Activated naive CD8-positive, alpha-beta T cell treated with anti-CD3 and anti-CD28 coated beads for 36 hours (primary cell): Measurements from ENCODE around the gene HNRNPC. TPM values are rescaled to one million over a fixed set of nuclear protein-coding genes. Genes with fewer than 3 reads are reported as not detected.
"Not testable (repeated sequence)": the region's sequence is repeated elsewhere in the genome, so short reads cannot be mapped to it uniquely, and the experiment has no call there.

Experiments used
- DNase-seq: peaks from one replicate; pipeline ENCODE4 v3.0.0; 2021
- H3K27ac Mint-ChIP-seq: one replicate; pipeline ENCODE4 v1.8.0; 2022; ENCODE audit warnings: mild to moderate bottlenecking, moderate library complexity, mixed read lengths
- H3K27me3 Mint-ChIP-seq: one replicate; pipeline ENCODE4 v1.8.0; 2022; ENCODE audit warnings: mild to moderate bottlenecking, mixed read lengths
- H3K36me3 Mint-ChIP-seq: one replicate; pipeline ENCODE4 v1.8.0; 2021; ENCODE audit warnings: mild to moderate bottlenecking, mixed read lengths
- H3K4me1 Mint-ChIP-seq: one replicate; pipeline ENCODE4 v1.8.0; 2021; ENCODE audit warnings: mixed read lengths
- H3K4me3 Mint-ChIP-seq: one replicate; pipeline ENCODE4 v1.8.0; 2022; ENCODE audit warnings: mild to moderate bottlenecking, moderate library complexity, mixed read lengths
- H3K9me3 Mint-ChIP-seq: one replicate; pipeline ENCODE4 v1.8.0; 2022; ENCODE audit warnings: mixed read lengths
- total RNA-seq, 2 experiments: library from RNA; stranded (reverse); gene quantifications; one replicate each; pipeline ENCODE4 v1.2.3, GENCODE V29; 2021

Gene HNRNPC
- total RNA-seq, 2 experiments from 2014 or later, result 1,256 to 1,302 TPM

GRCh38 chr14:21240417-21240816 is 28.8 kb downstream of the HNRNPC start:
- Mint-ChIP-seq H3K27me3 (no peaks in the 10 kb centered on the region), H3K9me3 (no peaks in the 10 kb centered on the region), H3K27ac (peak overlapping the region; percentile 65), H3K4me3 (no peak overlapping the region), H3K36me3 (peaks cover 40% of the 10 kb centered on the region), H3K4me1 (peaks cover 71% of the 10 kb centered on the region)
- no peak for DNase-seq

- no peak overlapping the region for H3K4me3 Mint-ChIP-seq
- H3K36me3 Mint-ChIP-seq, result peaks cover 42% of the 10 kb centered on the region
- H3K27ac Mint-ChIP-seq, result peak overlapping the region; percentile 58
- no peak for DNase-seq
- H3K9me3 Mint-ChIP-seq, result no peaks in the 10 kb centered on the region
- peaks cover 75% of the 10 kb centered on the region for H3K4me1 Mint-ChIP-seq
- no peaks in the 10 kb centered on the region for H3K27me3 Mint-ChIP-seq
Measured at GRCh38 chr14:21238823-21239518, 30.3 kb downstream of the HNRNPC start.

- no peak for DNase-seq
- H3K27me3 Mint-ChIP-seq, result no peaks in the 10 kb centered on the region
- peak overlapping the region; percentile 48 for H3K27ac Mint-ChIP-seq
- H3K4me3 Mint-ChIP-seq, result no peak overlapping the region
- peaks cover 76% of the 10 kb centered on the region for H3K4me1 Mint-ChIP-seq
- no peaks in the 10 kb centered on the region for H3K9me3 Mint-ChIP-seq
- H3K36me3 Mint-ChIP-seq, result peaks cover 43% of the 10 kb centered on the region
Measured at GRCh38 chr14:21236948-21237797, 32.1 kb downstream of the HNRNPC start.

GRCh38 chr14:21234112-21234511 is 35.1 kb downstream of the HNRNPC start:
- peak overlapping the region; percentile 32 for H3K27ac Mint-ChIP-seq

GRCh38 chr14:21233457-21234076 is 35.7 kb downstream of the HNRNPC start:
- H3K4me1 Mint-ChIP-seq, result peaks cover 78% of the 10 kb centered on the region
- DNase-seq, result no peak
- no peaks in the 10 kb centered on the region for H3K9me3 Mint-ChIP-seq
- no peaks in the 10 kb centered on the region for H3K27me3 Mint-ChIP-seq
- H3K36me3 Mint-ChIP-seq, result peaks cover 51% of the 10 kb centered on the region
- no peak overlapping the region for H3K4me3 Mint-ChIP-seq
- peak overlapping the region; percentile 32 for H3K27ac Mint-ChIP-seq

More at GRCh38 chr14:21234112-21234511, 35.1 kb downstream of the HNRNPC start:
- Mint-ChIP-seq H3K4me1 (peaks cover 83% of the 10 kb centered on the region), H3K4me3 (peak overlapping the region; percentile 3), H3K27me3 (no peaks in the 10 kb centered on the region), H3K9me3 (no peaks in the 10 kb centered on the region), H3K36me3 (peaks cover 56% of the 10 kb centered on the region)
- DNase-seq, result no peak

GRCh38 chr14:21231020-21231652 is 38.1 kb downstream of the HNRNPC start:
- no peak for DNase-seq
- Mint-ChIP-seq H3K9me3 (no peaks in the 10 kb centered on the region), H3K27me3 (no peaks in the 10 kb centered on the region), H3K36me3 (peaks cover 69% of the 10 kb centered on the region), H3K4me1 (peaks cover 71% of the 10 kb centered on the region), H3K4me3 (peak overlapping the region; percentile 29), H3K27ac (peak overlapping the region; percentile 84)

GRCh38 chr14:21229821-21230220 is 39.4 kb downstream of the HNRNPC start:
- Mint-ChIP-seq H3K4me3 (peak overlapping the region; percentile 12), H3K27me3 (no peaks in the 10 kb centered on the region), H3K36me3 (peaks cover 62% of the 10 kb centered on the region), H3K4me1 (peaks cover 60% of the 10 kb centered on the region), H3K27ac (peak overlapping the region; percentile 68), H3K9me3 (no peaks in the 10 kb centered on the region)
- DNase-seq, result no peak

GRCh38 chr14:21227981-21228380 is 41.3 kb downstream of the HNRNPC start:
- Mint-ChIP-seq H3K27ac (no peak overlapping the region), H3K27me3 (no peaks in the 10 kb centered on the region), H3K9me3 (no peaks in the 10 kb centered on the region), H3K4me1 (peaks cover 56% of the 10 kb centered on the region), H3K4me3 (no peak overlapping the region), H3K36me3 (peaks cover 60% of the 10 kb centered on the region)
- no peak for DNase-seq

GRCh38 chr14:21227150-21227549 is 42.1 kb downstream of the HNRNPC start:
- no peak for DNase-seq
- no peaks in the 10 kb centered on the region for H3K9me3 Mint-ChIP-seq
- H3K4me3 Mint-ChIP-seq, result peak overlapping the region; percentile 0
- H3K27ac Mint-ChIP-seq, result no peak overlapping the region
- H3K27me3 Mint-ChIP-seq, result no peaks in the 10 kb centered on the region
- peaks cover 65% of the 10 kb centered on the region for H3K36me3 Mint-ChIP-seq
- H3K4me1 Mint-ChIP-seq, result peaks cover 61% of the 10 kb centered on the region

- H3K9me3 Mint-ChIP-seq, result no peaks in the 10 kb centered on the region
- peak overlapping the region; percentile 54 for H3K27ac Mint-ChIP-seq
- DNase-seq, result no peak
- peaks cover 62% of the 10 kb centered on the region for H3K4me1 Mint-ChIP-seq
- no peaks in the 10 kb centered on the region for H3K27me3 Mint-ChIP-seq
- H3K36me3 Mint-ChIP-seq, result peaks cover 67% of the 10 kb centered on the region
- no peak overlapping the region for H3K4me3 Mint-ChIP-seq
Measured at GRCh38 chr14:21226467-21226866, 42.8 kb downstream of the HNRNPC start.

GRCh38 chr14:21225164-21225563 is 44.1 kb downstream of the HNRNPC start:
- H3K36me3 Mint-ChIP-seq, result peaks cover 65% of the 10 kb centered on the region
- H3K27ac Mint-ChIP-seq, result peak overlapping the region; percentile 48

GRCh38 chr14:21220874-21221477 is 48.3 kb downstream of the HNRNPC start:
- Mint-ChIP-seq H3K9me3 (no peaks in the 10 kb centered on the region), H3K27me3 (no peaks in the 10 kb centered on the region), H3K4me1 (peaks cover 61% of the 10 kb centered on the region), H3K4me3 (peak overlapping the region; percentile 24), H3K36me3 (peaks cover 61% of the 10 kb centered on the region), H3K27ac (peak overlapping the region; percentile 81)
- no peak for DNase-seq

More at GRCh38 chr14:21225164-21225563, 44.1 kb downstream of the HNRNPC start:
- H3K4me1 Mint-ChIP-seq, result peaks cover 56% of the 10 kb centered on the region
- DNase-seq, H3K4me3 Mint-ChIP-seq, H3K9me3 Mint-ChIP-seq, H3K27me3 Mint-ChIP-seq: not testable (repeated sequence)

- no peaks in the 10 kb centered on the region for H3K9me3 Mint-ChIP-seq
- DNase-seq, result no peak
- peak overlapping the region; percentile 60 for H3K27ac Mint-ChIP-seq
- no peaks in the 10 kb centered on the region for H3K27me3 Mint-ChIP-seq
- peak overlapping the region; percentile 2 for H3K4me3 Mint-ChIP-seq
- peaks cover 69% of the 10 kb centered on the region for H3K36me3 Mint-ChIP-seq
- H3K4me1 Mint-ChIP-seq, result peaks cover 72% of the 10 kb centered on the region
Measured at GRCh38 chr14:21219561-21220111, 49.6 kb downstream of the HNRNPC start.

GRCh38 chr14:21219120-21219519 is 50.1 kb downstream of the HNRNPC start:
- no peaks in the 10 kb centered on the region for H3K27me3 Mint-ChIP-seq
- no peak overlapping the region for H3K4me3 Mint-ChIP-seq
- H3K36me3 Mint-ChIP-seq, result peaks cover 70% of the 10 kb centered on the region
- H3K4me1 Mint-ChIP-seq, result peaks cover 72% of the 10 kb centered on the region
- no peaks in the 10 kb centered on the region for H3K9me3 Mint-ChIP-seq
- no peak for DNase-seq
- H3K27ac Mint-ChIP-seq, result peak overlapping the region; percentile 60
